Neuron (in vitro differentiated cells): Measurements from ENCODE around the gene RFX8.

Experiments used
- H2AFZ ChIP-seq: one replicate; pipeline ENCODE4 v1.6.1; 2013; ENCODE audit warnings: low read depth, mild to moderate bottlenecking, inconsistent platforms, low read length, moderate library complexity
- H3K27me3 ChIP-seq: one replicate; pipeline ENCODE4 v1.6.1; 2013; ENCODE audit warnings: low read length; ENCODE audit not compliant: insufficient read depth
- H3K36me3 ChIP-seq: one replicate; pipeline ENCODE4 v1.6.1; 2013; ENCODE audit warnings: low read length; ENCODE audit not compliant: insufficient read depth
- H3K4me1 ChIP-seq: one replicate; pipeline ENCODE4 v1.6.1; 2013; ENCODE audit warnings: low read length; ENCODE audit not compliant: insufficient read depth
- H3K4me3 ChIP-seq: 2 replicates; pipeline ENCODE4 v1.5.1; 2013; ENCODE audit warnings: mild to moderate bottlenecking, low read length, moderate library complexity
- H3K9me3 ChIP-seq: one replicate; pipeline ENCODE4 v1.6.1; 2013; ENCODE audit warnings: low read length

RFX8 gene

GRCh38 chr2:101395545-101396315, 79.2 kb downstream of the RFX8 start:
- no peaks in the 10 kb centered on the region for H3K36me3 ChIP-seq
- H3K4me3 ChIP-seq: no peak overlapping the region
- H3K9me3 ChIP-seq: no peaks in the 10 kb centered on the region
- peaks cover 2% of the 10 kb centered on the region for H3K27me3 ChIP-seq
- no peak overlapping the region for H2AFZ ChIP-seq
- peaks cover 9% of the 10 kb centered on the region for H3K4me1 ChIP-seq

GRCh38 chr2:101388232-101388631, 86.7 kb downstream of the RFX8 start:
- H3K4me3 ChIP-seq: no peak overlapping the region
- H3K4me1 ChIP-seq: peaks cover 6% of the 10 kb centered on the region
- H3K27me3 ChIP-seq: peaks cover 30% of the 10 kb centered on the region
- H3K9me3 ChIP-seq: no peaks in the 10 kb centered on the region
- no peaks in the 10 kb centered on the region for H3K36me3 ChIP-seq
- H2AFZ ChIP-seq: no peak overlapping the region

GRCh38 chr2:101387151-101387834, 87.6 kb downstream of the RFX8 start, which contains the start of gene CREG2:
CREG2 (minus strand) TSS chr2:101387503; CDS start chr2:101387457, 46 bp downstream.
- Histone ChIP-seq H3K4me3 (peak within 1 kb of the TSS; percentile 43), H3K27me3 (peaks cover 30% of the 10 kb centered on the region), H3K9me3 (no peaks in the 10 kb centered on the region), H3K4me1 (peaks cover 6% of the 10 kb centered on the region), H2AFZ (peak within 1 kb of the TSS; percentile 96), H3K36me3 (no peaks in the 10 kb centered on the region)

- H3K36me3 ChIP-seq: no peaks in the 10 kb centered on the region
- H3K27me3 ChIP-seq: peaks cover 30% of the 10 kb centered on the region
These were observed 88.2 kb downstream of the RFX8 start for GRCh38 chr2:101386599-101387150.

GRCh38 chr2:101383016-101383541, 91.8 kb downstream of the RFX8 start:
- no peak overlapping the region for H2AFZ ChIP-seq
- H3K27me3 ChIP-seq: peaks cover 27% of the 10 kb centered on the region
- no peaks in the 10 kb centered on the region for H3K36me3 ChIP-seq
- no peaks in the 10 kb centered on the region for H3K9me3 ChIP-seq
- H3K4me3 ChIP-seq: no peak overlapping the region
- H3K4me1 ChIP-seq: peaks cover 6% of the 10 kb centered on the region

More at GRCh38 chr2:101386599-101387150, 88.2 kb downstream of the RFX8 start:
- no peaks in the 10 kb centered on the region for H3K9me3 ChIP-seq
- H3K4me1 ChIP-seq: peaks cover 6% of the 10 kb centered on the region
- peak overlapping the region; percentile 43 for H3K4me3 ChIP-seq
- peak overlapping the region; percentile 96 for H2AFZ ChIP-seq

GRCh38 chr2:101382442-101382841, 92.5 kb downstream of the RFX8 start:
- no peak overlapping the region for H3K4me3 ChIP-seq
- peaks cover 6% of the 10 kb centered on the region for H3K4me1 ChIP-seq
- peaks cover 27% of the 10 kb centered on the region for H3K27me3 ChIP-seq
- H3K9me3 ChIP-seq: no peaks in the 10 kb centered on the region
- H3K36me3 ChIP-seq: no peaks in the 10 kb centered on the region
- no peak overlapping the region for H2AFZ ChIP-seq

GRCh38 chr2:101380376-101380775, 94.5 kb downstream of the RFX8 start:
- Histone ChIP-seq H3K27me3 (peaks cover 15% of the 10 kb centered on the region), H3K36me3 (no peaks in the 10 kb centered on the region), H2AFZ (no peak overlapping the region), H3K9me3 (no peaks in the 10 kb centered on the region), H3K4me3 (no peak overlapping the region), H3K4me1 (no peaks in the 10 kb centered on the region)

GRCh38 chr2:101379091-101379490, 95.8 kb downstream of the RFX8 start:
- no peaks in the 10 kb centered on the region for H3K4me1 ChIP-seq
- no peak overlapping the region for H2AFZ ChIP-seq
- H3K27me3 ChIP-seq: peaks cover 11% of the 10 kb centered on the region
- H3K9me3 ChIP-seq: no peaks in the 10 kb centered on the region
- no peak overlapping the region for H3K4me3 ChIP-seq
- no peaks in the 10 kb centered on the region for H3K36me3 ChIP-seq

GRCh38 chr2:101375653-101376052, 99.3 kb downstream of the RFX8 start:
- peaks cover 6% of the 10 kb centered on the region for H3K27me3 ChIP-seq
- H3K36me3 ChIP-seq: no peaks in the 10 kb centered on the region
- no peaks in the 10 kb centered on the region for H3K9me3 ChIP-seq
- H3K4me1 ChIP-seq: peaks cover 7% of the 10 kb centered on the region
- no peak overlapping the region for H3K4me3 ChIP-seq
- no peak overlapping the region for H2AFZ ChIP-seq

GRCh38 chr2:101374821-101375561, 99.9 kb downstream of the RFX8 start:
- H3K27me3 ChIP-seq: peaks cover 6% of the 10 kb centered on the region
- H2AFZ ChIP-seq: no peak overlapping the region
- no peak overlapping the region for H3K4me3 ChIP-seq
- H3K36me3 ChIP-seq: no peaks in the 10 kb centered on the region
- H3K9me3 ChIP-seq: no peaks in the 10 kb centered on the region
- peaks cover 8% of the 10 kb centered on the region for H3K4me1 ChIP-seq

- no peaks in the 10 kb centered on the region for H3K9me3 ChIP-seq
- H3K4me3 ChIP-seq: no peak overlapping the region
- no peaks in the 10 kb centered on the region for H3K36me3 ChIP-seq
- H2AFZ ChIP-seq: no peak overlapping the region
- H3K4me1 ChIP-seq: peaks cover 8% of the 10 kb centered on the region
- H3K27me3 ChIP-seq: peaks cover 4% of the 10 kb centered on the region
These were observed 102.1 kb downstream of the RFX8 start for GRCh38 chr2:101372792-101373191.

GRCh38 chr2:101371636-101372035, 103.3 kb downstream of the RFX8 start:
- no peaks in the 10 kb centered on the region for H3K9me3 ChIP-seq
- peaks cover 8% of the 10 kb centered on the region for H3K4me1 ChIP-seq
- no peak overlapping the region for H2AFZ ChIP-seq

More at GRCh38 chr2:101371636-101372035, 103.3 kb downstream of the RFX8 start:
- Histone ChIP-seq H3K4me3 (no peak overlapping the region), H3K27me3 (no peaks in the 10 kb centered on the region), H3K36me3 (no peaks in the 10 kb centered on the region)
